ENCODE measurements around the gene ISY1.
"Not testable (repeated sequence)": the region's sequence is repeated elsewhere in the genome, so short reads cannot be mapped to it uniquely, and the experiment has no call there.

Gene ISY1

GRCh38 chr3:129088312-129088711, 72.6 kb downstream of the ISY1 start:
- in situ Hi-C loops (cut with MboI; ENCODE audit: low sequenced_read_pairs): not testable (repeated sequence)

GRCh38 chr3:129087904-129088303, 73.0 kb downstream of the ISY1 start:
- in situ Hi-C loops (cut with MboI; ENCODE audit: low sequenced_read_pairs): not testable (repeated sequence)

GRCh38 chr3:129087138-129087702, 73.6 kb downstream of the ISY1 start:
- in situ Hi-C loops (cut with MboI; ENCODE audit: low sequenced_read_pairs): no loop called here

- in situ Hi-C loops (cut with MboI; ENCODE audit: low sequenced_read_pairs): no loop called here
These were observed 75.0 kb downstream of the ISY1 start for GRCh38 chr3:129085818-129086217.

GRCh38 chr3:129085165-129085715, 75.6 kb downstream of the ISY1 start:
- in situ Hi-C loops (cut with MboI; ENCODE audit: low sequenced_read_pairs): no loop called here

- in situ Hi-C loops (cut with MboI; ENCODE audit: low sequenced_read_pairs): no loop called here
These were observed 76.4 kb downstream of the ISY1 start for GRCh38 chr3:129084501-129084900.

GRCh38 chr3:129082026-129082425, 78.8 kb downstream of the ISY1 start:
- in situ Hi-C loops (cut with MboI; ENCODE audit: low sequenced_read_pairs): no loop called here

- in situ Hi-C loops (cut with MboI; ENCODE audit: low sequenced_read_pairs): no loop called here
These were observed 79.4 kb downstream of the ISY1 start for GRCh38 chr3:129081503-129081902.

- in situ Hi-C loops (cut with MboI; ENCODE audit: low sequenced_read_pairs): no loop called here
These were observed 82.4 kb downstream of the ISY1 start for GRCh38 chr3:129078510-129078909.
